B cell (primary cell): ENCODE results near the gene ARAP2. TPM values are rescaled to one million over a fixed set of nuclear protein-coding genes. Genes with fewer than 3 reads are reported as not detected.

ENCODE experiments used
- ATAC-seq: fragments of 200-7000 bp; cut with Tn5 transposase; one replicate; pipeline ENCODE4 v1.10.0; 2021; ENCODE audit warnings: low read depth, mild to moderate bottlenecking, moderate number of reproducible peaks, moderate library complexity
- CTCF ChIA-PET: fragments of 350-600 bp; sonication (Branson Sonifier 250); formaldehyde crosslinking; loops from one replicate; lab custom pipeline; 2021; ENCODE audit warnings: antibody characterized with exemption, inconsistent platforms; lab: Charles Lee
- POLR2A ChIA-PET: fragments of 350-600 bp; sonication (Branson Sonifier 250); formaldehyde crosslinking; loops from one replicate; lab custom pipeline; 2021; ENCODE audit warnings: antibody characterized with exemption; lab: Charles Lee
- DNase-seq: peaks from one replicate; pipeline ENCODE4 v3.0.0; 2013
- H2AFZ ChIP-seq: 2 replicates; pipeline ENCODE4 v1.6.1; 2012; ENCODE audit warnings: mild to moderate bottlenecking, low read depth, low read length; ENCODE audit not compliant: insufficient read depth, poor library complexity, severe bottlenecking
- H3K27ac ChIP-seq, 2 donors: 1 replicate in 1 of 2; 2 replicates in 1 of 2; pipeline ENCODE4 v1.5.1; 2012 to 2013; ENCODE audit warnings: low read length in 2 of 2, mild to moderate bottlenecking in 2 of 2, moderate library complexity in 1 of 2
- H3K27me3 ChIP-seq, 4 experiments: fragments of 200-600 bp in 1 of 4; sonication (generic) in 1 of 4; replicated peaks in 1 of 4; 1 replicate in 2 of 4; 2 replicates in 2 of 4; pipeline versions ENCODE4 v1.6.1 to v1.7.0; 2013 to 2016; ENCODE audit warnings: low read length in 3 of 4, mild to moderate bottlenecking in 2 of 4, mixed read lengths in 1 of 4, moderate library complexity in 1 of 4; ENCODE audit not compliant: insufficient read depth in 4 of 4, control insufficient read depth in 3 of 4; ENCODE audit errors: control extremely low read depth in 1 of 4
- H3K36me3 ChIP-seq, 2 experiments: replicated peaks in 1 of 2; 1 replicate in 1 of 2; 2 replicates in 1 of 2; pipeline versions ENCODE4 v1.6.1 to v1.7.1; 2013; ENCODE audit warnings: low read length in 1 of 2; ENCODE audit not compliant: insufficient read depth in 2 of 2, control insufficient read depth in 1 of 2; ENCODE audit errors: control extremely low read depth in 1 of 2, extremely low read depth in 1 of 2
- H3K4me1 ChIP-seq, 2 donors: fragments of 200-600 bp in 1 of 2; sonication (generic) in 1 of 2; 1 replicate in 1 of 2; 2 replicates in 1 of 2; pipeline versions ENCODE4 v1.5.1 to v1.6.1; 2013 to 2017; ENCODE audit warnings: low read length in 2 of 2; ENCODE audit not compliant: control insufficient read depth in 2 of 2, insufficient read depth in 2 of 2
- H3K4me2 ChIP-seq: replicated peaks from 2 replicates; pipeline ENCODE3; 2012; ENCODE audit warnings: mild to moderate bottlenecking, low read depth, low read length; ENCODE audit not compliant: poor library complexity, severe bottlenecking
- H3K4me3 ChIP-seq, 5 experiments: fragments of 200-600 bp in 1 of 5; sonication (generic) in 1 of 5; 1 replicate in 3 of 5; 2 replicates in 2 of 5; pipeline versions ENCODE4 v1.5.1 to v1.7.0; 2011 to 2016; ENCODE audit warnings: low read length in 4 of 5, mild to moderate bottlenecking in 4 of 5, low read depth in 2 of 5, control low read depth in 1 of 5, moderate library complexity in 1 of 5; ENCODE audit not compliant: insufficient read depth in 1 of 5; ENCODE audit errors: control extremely low read depth in 1 of 5, extremely low read depth in 1 of 5
- H3K79me2 ChIP-seq: fragments of 200-600 bp; sonication (generic); one replicate; pipeline ENCODE4 v1.6.0; 2016; ENCODE audit warnings: low read length; ENCODE audit not compliant: control insufficient read depth, insufficient read depth
- H3K9ac ChIP-seq: fragments of 200-600 bp; sonication (generic); 2 replicates; pipeline ENCODE4 v1.6.1; 2017; ENCODE audit warnings: mild to moderate bottlenecking, low read length, moderate library complexity
- H3K9me3 ChIP-seq, 3 donors: one replicate each; pipeline versions ENCODE4 v1.6.1 to v1.7.1; 2013; ENCODE audit warnings: low read length in 2 of 3; ENCODE audit not compliant: control insufficient read depth in 2 of 3, insufficient read depth in 1 of 3; ENCODE audit errors: control extremely low read depth in 1 of 3
- H4K20me1 ChIP-seq: 2 replicates; pipeline ENCODE4 v1.6.0; 2012; ENCODE audit warnings: mild to moderate bottlenecking, low read length; ENCODE audit not compliant: insufficient read depth, control insufficient read depth, poor library complexity, severe bottlenecking
- H3K27ac Mint-ChIP-seq: one replicate; pipeline ENCODE4 v1.8.0; 2021; ENCODE audit warnings: mixed read lengths
- H3K27me3 Mint-ChIP-seq: one replicate; pipeline ENCODE4 v1.8.0; 2021; ENCODE audit warnings: mixed read lengths
- H3K4me1 Mint-ChIP-seq: one replicate; pipeline ENCODE4 v1.8.0; 2021; ENCODE audit warnings: mixed read lengths
- H3K4me3 Mint-ChIP-seq: one replicate; pipeline ENCODE4 v1.8.0; 2021; ENCODE audit warnings: mixed read lengths
- H3K9me3 Mint-ChIP-seq: one replicate; pipeline ENCODE4 v1.8.0; 2022; ENCODE audit warnings: mixed read lengths; ENCODE audit not compliant: insufficient read depth
- EZH2 ChIP-seq: IDR thresholded peaks from 2 replicates; pipeline ENCODE4 v1.6.1; 2012; ENCODE audit warnings: borderline replicate concordance, low read depth, mild to moderate bottlenecking, moderate library complexity, low read length; ENCODE audit not compliant: insufficient read depth, poor library complexity, severe bottlenecking
- WGBS: methylation state at CpG from one replicate; pipeline ENCODE4 v1.1.5; 2013; ENCODE audit warnings: missing lambda C conversion rate; ENCODE audit not compliant: insufficient coverage; 5-methylcytosine and 5-hydroxymethylcytosine counted together
- intact Hi-C: fragments of 100-400 bp; cut with micrococcal nuclease; formaldehyde crosslinking; loops from one replicate; pipeline ENCODE4 v1.10.0; 2022
- polyA plus RNA-seq: library from polyadenylated mRNA; depleted of rRNA; stranded (reverse); fragments of >200 nt; gene quantifications from 2 replicates; pipeline ENCODE4 v1.2.3, GENCODE V29; 2012
- total RNA-seq, 2 donors: library from RNA; stranded (reverse); fragments of 120-200 nt in 1 of 2; gene quantifications; 1 replicate in 1 of 2; 2 replicates in 1 of 2; pipeline versions ENCODE4 v1.2.3 to v1.2.4, GENCODE V29; 2013 to 2022
- TF ChIP-seq, protein P1 (sequence below): fragments of 200-600 bp; IDR thresholded peaks from one replicate; pipeline ENCODE4 v1.8.0; 2022; ENCODE audit warnings: antibody characterized with exemption, mild to moderate bottlenecking

ARAP2 gene
- total and polyA plus RNA-seq, 2 donors (not counting 1 experiment from before 2014, with no cell fraction given) = 13.2 to 88.0 TPM

DNA sequence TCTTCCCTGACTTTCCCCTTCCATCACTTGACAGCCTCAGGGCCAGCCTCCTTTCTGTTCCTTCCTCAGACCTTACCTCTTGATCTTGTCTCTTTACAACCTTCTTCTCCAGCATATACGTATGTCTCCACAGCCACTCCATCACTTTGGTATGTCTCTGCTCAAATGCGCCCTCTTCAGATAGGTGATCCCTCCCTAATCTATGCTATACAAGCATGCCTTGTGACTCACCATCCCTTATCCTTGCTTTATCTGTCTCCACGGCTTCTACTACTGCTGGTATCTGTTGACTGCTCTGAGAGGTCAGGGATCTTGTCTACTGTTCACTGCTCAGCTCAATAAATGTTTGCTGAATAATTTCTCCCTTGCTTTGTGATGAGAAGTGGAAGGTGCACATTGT, 9.0 kb downstream of the ARAP2 start:
- Histone ChIP-seq H3K4me3 (no peak overlapping the region), H3K79me2 (peaks cover 85% of the 10 kb centered on the region), H3K9ac (no peak overlapping the region), H2AFZ (no peak overlapping the region), H4K20me1 (peaks cover 22% of the 10 kb centered on the region), H3K27me3 (no peaks in the 10 kb centered on the region), H3K4me1 (peaks cover 0 to 16% of the 10 kb centered on the region in 2 donors), H3K36me3 (peaks cover 3 to 19% of the 10 kb centered on the region in 2 experiments), H3K4me2 (no peak overlapping the region), H3K9me3 (peaks cover 0 to 8% (median 6%) of the 10 kb centered on the region in 3 donors), H3K27ac (no peak overlapping the region)
- ATAC-seq (no peak), DNase-seq (no peak)
- intact Hi-C loops = no loop called here
- 100% methylated on average over 2 of the region's 3 CpGs for WGBS
- no peaks in the 10 kb centered on the region for H3K27me3 Mint-ChIP-seq
- ChIA-PET CTCF (interaction anchor here (1.0 kb wide), 1 partner anchor 10 kb away, joined by 3 read pairs; the partner anchor contains the start of gene ARAP2), POLR2A (no interaction called here)
- H3K27ac Mint-ChIP-seq = no peak overlapping the region
- H3K9me3 Mint-ChIP-seq = peaks cover 10% of the 10 kb centered on the region
- no peak overlapping the region for H3K4me3 Mint-ChIP-seq
- TF ChIP-seq EZH2 = no peak
- TF ChIP-seq, protein P1, sequence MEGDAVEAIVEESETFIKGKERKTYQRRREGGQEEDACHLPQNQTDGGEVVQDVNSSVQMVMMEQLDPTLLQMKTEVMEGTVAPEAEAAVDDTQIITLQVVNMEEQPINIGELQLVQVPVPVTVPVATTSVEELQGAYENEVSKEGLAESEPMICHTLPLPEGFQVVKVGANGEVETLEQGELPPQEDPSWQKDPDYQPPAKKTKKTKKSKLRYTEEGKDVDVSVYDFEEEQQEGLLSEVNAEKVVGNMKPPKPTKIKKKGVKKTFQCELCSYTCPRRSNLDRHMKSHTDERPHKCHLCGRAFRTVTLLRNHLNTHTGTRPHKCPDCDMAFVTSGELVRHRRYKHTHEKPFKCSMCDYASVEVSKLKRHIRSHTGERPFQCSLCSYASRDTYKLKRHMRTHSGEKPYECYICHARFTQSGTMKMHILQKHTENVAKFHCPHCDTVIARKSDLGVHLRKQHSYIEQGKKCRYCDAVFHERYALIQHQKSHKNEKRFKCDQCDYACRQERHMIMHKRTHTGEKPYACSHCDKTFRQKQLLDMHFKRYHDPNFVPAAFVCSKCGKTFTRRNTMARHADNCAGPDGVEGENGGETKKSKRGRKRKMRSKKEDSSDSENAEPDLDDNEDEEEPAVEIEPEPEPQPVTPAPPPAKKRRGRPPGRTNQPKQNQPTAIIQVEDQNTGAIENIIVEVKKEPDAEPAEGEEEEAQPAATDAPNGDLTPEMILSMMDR = no peak
- peaks cover 71% of the 10 kb centered on the region for H3K4me1 Mint-ChIP-seq

DNA sequence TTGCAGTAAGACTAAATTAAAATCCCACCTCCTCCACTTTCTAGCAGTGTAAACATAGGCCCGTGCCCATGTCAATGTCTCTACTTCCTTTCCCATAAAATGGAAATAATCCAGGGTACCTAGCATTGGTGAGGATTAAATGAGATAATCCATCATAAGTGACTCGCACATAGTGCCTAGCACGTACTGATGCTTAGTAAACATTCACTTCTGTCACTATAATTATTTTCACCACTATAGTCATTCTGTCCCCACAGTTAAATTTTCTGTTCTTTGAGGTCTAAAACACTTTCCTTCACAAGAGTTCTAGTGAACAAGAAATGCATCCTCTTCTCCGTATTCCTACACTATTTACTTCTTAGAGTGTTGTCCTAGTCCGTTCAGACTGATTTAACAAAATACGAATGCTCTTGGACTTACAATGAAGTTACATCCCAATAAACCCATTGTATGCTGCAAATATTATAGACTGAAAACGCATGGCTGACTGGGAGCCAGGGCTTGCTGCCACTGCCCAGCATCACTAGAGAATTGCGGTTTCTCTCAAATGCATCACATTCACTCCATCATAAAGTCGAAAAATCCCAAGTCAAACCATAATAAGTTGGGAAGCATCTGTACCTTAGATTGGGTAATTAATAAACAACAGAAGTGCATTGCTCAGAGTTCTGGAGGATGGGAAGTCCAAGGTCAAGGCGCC, 10.6 kb downstream of the ARAP2 start:
- no peaks in the 10 kb centered on the region for H3K27me3 ChIP-seq
- intact Hi-C loops = no loop called here
- H4K20me1 ChIP-seq = peaks cover 22% of the 10 kb centered on the region
- H3K9me3 ChIP-seq = peaks cover 0 to 8% (median 6%) of the 10 kb centered on the region in 3 donors
- ChIA-PET CTCF (interaction anchor here (1.2 kb wide), 1 partner anchor 50 kb away, joined by 3 read pairs; no protein-coding TSS in a partner anchor), POLR2A (no interaction called here)
- H3K4me2 ChIP-seq = no peak overlapping the region
- H3K4me3 Mint-ChIP-seq = no peak overlapping the region
- ATAC-seq = no peak
- peaks cover 75% of the 10 kb centered on the region for H3K79me2 ChIP-seq
- H3K4me1 Mint-ChIP-seq = peaks cover 68% of the 10 kb centered on the region
- no peak for DNase-seq
- no peak overlapping the region for H3K9ac ChIP-seq
- TF ChIP-seq, protein P1 = no peak
- TF ChIP-seq EZH2 = no peak
- H3K9me3 Mint-ChIP-seq = peaks cover 10% of the 10 kb centered on the region
- peaks cover 0 to 12% of the 10 kb centered on the region in 2 donors for H3K4me1 ChIP-seq
- no peak overlapping the region for H3K27ac ChIP-seq
- 96% methylated on average over 6 of the region's 10 CpGs for WGBS
- H2AFZ ChIP-seq = no peak overlapping the region
- peaks cover 3 to 19% of the 10 kb centered on the region in 2 experiments for H3K36me3 ChIP-seq
- no peaks in the 10 kb centered on the region for H3K27me3 Mint-ChIP-seq
- no peak overlapping the region for H3K4me3 ChIP-seq
- H3K27ac Mint-ChIP-seq = peak overlapping the region; percentile 2
